ENCODE results near the gene SDSL.

SDSL gene

GRCh38 chr12:113479590-113480335, 57.6 kb downstream of the SDSL start:
- H3K4me3 ChIP-seq (ENCODE audit: low read depth, low read length), result no peak overlapping the region

GRCh38 chr12:113480336-113480971, 58.3 kb downstream of the SDSL start:
- no peak for TF ChIP-seq CTCF (IDR thresholded peaks at IDR 0.05; ENCODE audit: low read depth, low read length)
- no peak overlapping the region for H3K4me3 ChIP-seq (ENCODE audit: low read depth, low read length)

More at GRCh38 chr12:113479590-113480335, 57.6 kb downstream of the SDSL start:
- no peak for TF ChIP-seq CTCF (IDR thresholded peaks at IDR 0.05; ENCODE audit: low read depth, low read length)

GRCh38 chr12:113482334-113482733, 60.2 kb downstream of the SDSL start:
- TF ChIP-seq CTCF (IDR thresholded peaks at IDR 0.05; ENCODE audit: low read depth, low read length), result no peak
- no peak overlapping the region for H3K4me3 ChIP-seq (ENCODE audit: low read depth, low read length)

- no peak overlapping the region for H3K4me3 ChIP-seq (ENCODE audit: low read depth, low read length)
- TF ChIP-seq CTCF (IDR thresholded peaks at IDR 0.05; ENCODE audit: low read depth, low read length), result no peak
These were observed 63.1 kb downstream of the SDSL start for GRCh38 chr12:113485330-113485729.

GRCh38 chr12:113486722-113487121, 64.5 kb downstream of the SDSL start:
- no peak for TF ChIP-seq CTCF (IDR thresholded peaks at IDR 0.05; ENCODE audit: low read depth, low read length)

More at GRCh38 chr12:113486722-113487121, 64.5 kb downstream of the SDSL start:
- H3K4me3 ChIP-seq (ENCODE audit: low read depth, low read length), result no peak overlapping the region
